Keratinocyte (primary cell): Measurements from ENCODE around the gene PRPH2. TPM values are rescaled to one million over a fixed set of nuclear protein-coding genes. Genes with fewer than 3 reads are reported as not detected.
A peak's percentile ranks its signal among the peaks of the same experiment; 100 is the strongest.
"Not testable (repeated sequence)": the region's sequence is repeated elsewhere in the genome, so short reads cannot be mapped to it uniquely, and the experiment has no call there.

ENCODE experiments used
- DNase-seq: peaks from one replicate; pipeline ENCODE4 v3.0.0-alpha.2; 2011; ENCODE audit warnings: low read depth, missing footprints, low spot score
- FAIRE-seq: peaks from 2 replicates; lab custom pipeline; 2011; peaks lifted over from hg19 to GRCh38; lab: Jason Lieb, UNC
- H2AFZ ChIP-seq: 2 replicates; pipeline ENCODE4 v1.6.0; 2012; ENCODE audit warnings: low read length, control low read depth, inconsistent platforms; ENCODE audit not compliant: control insufficient read depth
- H3K27ac ChIP-seq: 2 replicates; pipeline ENCODE4 v1.5.1; 2011; ENCODE audit warnings: low read length; ENCODE audit not compliant: control insufficient read depth, insufficient read depth
- H3K27me3 ChIP-seq: 3 replicates; pipeline ENCODE4 v1.6.0; 2011; ENCODE audit warnings: low read length; ENCODE audit not compliant: control insufficient read depth, insufficient read depth; ENCODE audit errors: extremely low read depth
- H3K36me3 ChIP-seq, 2 experiments: 2 replicates in 1 of 2; 3 replicates in 1 of 2; pipeline ENCODE4 v1.5.1; 2011; ENCODE audit warnings: low read length in 2 of 2, mild to moderate bottlenecking in 1 of 2; ENCODE audit not compliant: control insufficient read depth in 2 of 2, insufficient read depth in 2 of 2; ENCODE audit errors: extremely low read depth in 1 of 2
- H3K4me1 ChIP-seq: 3 replicates; pipeline ENCODE4 v1.5.1; 2011; ENCODE audit warnings: low read length; ENCODE audit not compliant: control insufficient read depth, insufficient read depth; ENCODE audit errors: extremely low read depth
- H3K4me2 ChIP-seq: 3 replicates; pipeline ENCODE4 v1.6.0; 2011; ENCODE audit warnings: low read depth, low read length; ENCODE audit not compliant: control insufficient read depth, insufficient read depth; ENCODE audit errors: extremely low read depth
- H3K4me3 ChIP-seq, 3 experiments: fragments of 200-600 bp in 1 of 3; sonication (generic) in 1 of 3; 2 replicates in 2 of 3; 3 replicates in 1 of 3; pipeline ENCODE4 v1.5.1; 2011 to 2016; ENCODE audit warnings: low read length in 3 of 3, mild to moderate bottlenecking in 3 of 3, control low read depth in 2 of 3, inconsistent platforms in 1 of 3, low read depth in 1 of 3, mixed read lengths in 1 of 3, mixed run types in 1 of 3, moderate library complexity in 1 of 3; ENCODE audit not compliant: control insufficient read depth in 2 of 3, insufficient read depth in 2 of 3; ENCODE audit errors: extremely low read depth in 1 of 3
- H3K79me2 ChIP-seq: 2 replicates; pipeline ENCODE4 v1.6.0; 2012; ENCODE audit warnings: low read length; ENCODE audit not compliant: control insufficient read depth, insufficient read depth
- H3K9ac ChIP-seq: 3 replicates; pipeline ENCODE4 v1.6.0; 2011; ENCODE audit warnings: low read length; ENCODE audit not compliant: control insufficient read depth, insufficient read depth; ENCODE audit errors: extremely low read depth
- H3K9me1 ChIP-seq: 3 replicates; pipeline ENCODE4 v1.6.0; 2011; ENCODE audit warnings: low read length; ENCODE audit not compliant: control insufficient read depth, insufficient read depth; ENCODE audit errors: extremely low read depth
- H3K9me3 ChIP-seq: 2 replicates; pipeline ENCODE4 v1.5.1; 2012; ENCODE audit warnings: low read depth, low read length; ENCODE audit not compliant: control insufficient read depth
- H4K20me1 ChIP-seq: 3 replicates; pipeline ENCODE4 v1.6.0; 2011; ENCODE audit warnings: low read length; ENCODE audit not compliant: control insufficient read depth, insufficient read depth; ENCODE audit errors: extremely low read depth
- CTCF ChIP-seq, 3 experiments: IDR thresholded peaks in 1 of 3; conservative IDR thresholded peaks in 1 of 3; optimal IDR thresholded peaks in 1 of 3; 2 replicates in 2 of 3; 3 replicates in 1 of 3; pipeline versions ENCODE3 to v1.5.1; 2011; ENCODE audit warnings: low read length in 3 of 3, mild to moderate bottlenecking in 3 of 3, moderate library complexity in 2 of 3, control low read depth in 1 of 3, inconsistent platforms in 1 of 3; ENCODE audit not compliant: insufficient read depth in 2 of 3; ENCODE audit errors: extremely low read depth in 1 of 3
- EZH2 ChIP-seq: IDR thresholded peaks from one replicate; pipeline ENCODE4 v1.6.1; 2012; ENCODE audit warnings: inconsistent platforms, mild to moderate bottlenecking, low read length, moderate library complexity
- dilution Hi-C: fragments of 300-500 bp; cut with MboI; formaldehyde crosslinking; loops from one replicate; pipeline ENCODE4 v1.7.0; 2020; ENCODE audit warnings: low sequenced_read_pairs; ENCODE audit not compliant: extremely low pct_ligation_motif_present
- polyA plus RNA-seq, 5 experiments: library from polyadenylated mRNA; depleted of rRNA in 3 of 5; stranded (reverse) in 3 of 5; stranded (forward) in 1 of 5; unstranded in 1 of 5; fragments of >200 nt; gene quantifications; 1 replicate in 1 of 5; 2 replicates in 3 of 5; 3 replicates in 1 of 5; pipeline versions ENCODE4 v1.2.1 to v1.2.3, GENCODE V29; 2011 to 2012; ENCODE audit warnings: missing spikeins in 2 of 5, low read depth in 1 of 5, low replicate concordance in 1 of 5

PRPH2 gene
- polyA plus RNA-seq, 1 donor (not counting 4 experiments of a cell fraction or from before 2014, with no cell fraction given) = 0.01 TPM

GRCh38 chr6:42704251-42704936 is 18.0 kb downstream of the PRPH2 start:
- Histone ChIP-seq H3K9me1 (no peaks in the 10 kb centered on the region), H3K9me3 (no peaks in the 10 kb centered on the region), H3K4me2 (peak overlapping the region; percentile 22), H3K27ac (no peak overlapping the region), H3K79me2 (no peaks in the 10 kb centered on the region), H3K4me3 (no peak overlapping the region), H3K27me3 (no peaks in the 10 kb centered on the region), H4K20me1 (no peaks in the 10 kb centered on the region), H3K4me1 (peaks cover 17% of the 10 kb centered on the region), H3K9ac (no peak overlapping the region), H3K36me3 (no peaks in the 10 kb centered on the region), H2AFZ (peak overlapping the region; percentile 8)
- dilution Hi-C loops = no loop called here
- FAIRE-seq (no peak), DNase-seq (no peak)
- TF ChIP-seq CTCF (optimal IDR thresholded peaks at IDR 0.05 in 1 of 3, IDR thresholded peaks at IDR 0.05 in 1 of 3, conservative IDR thresholded peaks at IDR 0.05 in 1 of 3; ENCODE audit: extremely low read depth in 1 of 3, insufficient read depth in 2 of 3, low read length in 3 of 3) (no peak), EZH2 (no peak)

GRCh38 chr6:42702786-42703185 is 19.6 kb downstream of the PRPH2 start:
- H3K9me3 ChIP-seq, H3K4me3 ChIP-seq, H3K9ac ChIP-seq, H3K36me3 ChIP-seq, H3K9me1 ChIP-seq, FAIRE-seq, DNase-seq, H2AFZ ChIP-seq, dilution Hi-C loops, H3K4me2 ChIP-seq, H3K79me2 ChIP-seq, H3K27ac ChIP-seq, H3K27me3 ChIP-seq, H4K20me1 ChIP-seq: not testable (repeated sequence)
- peaks cover 17% of the 10 kb centered on the region for H3K4me1 ChIP-seq

GRCh38 chr6:42702200-42702599 is 20.2 kb downstream of the PRPH2 start:
- Histone ChIP-seq H4K20me1 (no peaks in the 10 kb centered on the region), H3K27me3 (no peaks in the 10 kb centered on the region), H2AFZ (no peak overlapping the region), H3K36me3 (no peaks in the 10 kb centered on the region), H3K4me3 (no peak overlapping the region), H3K9me1 (no peaks in the 10 kb centered on the region), H3K4me1 (peaks cover 17% of the 10 kb centered on the region), H3K9me3 (no peaks in the 10 kb centered on the region), H3K4me2 (no peak overlapping the region), H3K79me2 (no peaks in the 10 kb centered on the region), H3K9ac (no peak overlapping the region), H3K27ac (peak overlapping the region; percentile 67)
- peak; percentile 80 for DNase-seq
- peak; percentile 5 for FAIRE-seq
- no peak for TF ChIP-seq CTCF (optimal IDR thresholded peaks at IDR 0.05 in 1 of 3, IDR thresholded peaks at IDR 0.05 in 1 of 3, conservative IDR thresholded peaks at IDR 0.05 in 1 of 3; ENCODE audit: extremely low read depth in 1 of 3, insufficient read depth in 2 of 3, low read length in 3 of 3)
- TF ChIP-seq EZH2 = no peak
- dilution Hi-C loops = no loop called here
